Hepatocyte (in vitro differentiated cells): ENCODE results near the gene CFTR. TPM values are rescaled to one million over a fixed set of nuclear protein-coding genes. Genes with fewer than 3 reads are reported as not detected.
A peak's percentile ranks its signal among the peaks of the same experiment; 100 is the strongest.

Experiments
- DNase-seq: peaks from one replicate; pipeline ENCODE4 v3.0.0-alpha.2; 2016; ENCODE audit warnings: low spot score
- H2AFZ ChIP-seq: fragments of 200-600 bp; sonication (generic); 2 replicates; pipeline ENCODE4 v1.6.0; 2016; ENCODE audit warnings: antibody characterized with exemption, mild to moderate bottlenecking
- H3K27ac ChIP-seq: fragments of 200-600 bp; sonication (generic); 2 replicates; pipeline ENCODE4 v1.5.1; 2016; ENCODE audit warnings: mild to moderate bottlenecking
- H3K27me3 ChIP-seq: fragments of 200-600 bp; sonication (generic); 2 replicates; pipeline ENCODE4 v1.6.1; 2016
- H3K36me3 ChIP-seq: fragments of 200-600 bp; sonication (generic); replicated peaks from 2 replicates; pipeline ENCODE4 v1.5.1; 2016; ENCODE audit warnings: low read depth; ENCODE audit not compliant: insufficient read depth
- H3K4me1 ChIP-seq: fragments of 200-600 bp; sonication (generic); 2 replicates; pipeline ENCODE4 v1.5.1; 2016; ENCODE audit warnings: mild to moderate bottlenecking, moderate library complexity; ENCODE audit not compliant: insufficient read depth
- H3K4me2 ChIP-seq: fragments of 200-600 bp; sonication (generic); 2 replicates; pipeline ENCODE4 v1.6.0; 2016
- H3K4me3 ChIP-seq: fragments of 200-600 bp; sonication (generic); 2 replicates; pipeline ENCODE4 v1.5.1; 2016; ENCODE audit warnings: mild to moderate bottlenecking
- H3K79me2 ChIP-seq: fragments of 200-600 bp; sonication (generic); 2 replicates; pipeline ENCODE4 v1.6.0; 2017; ENCODE audit warnings: mild to moderate bottlenecking
- H3K9me2 ChIP-seq: fragments of 200-600 bp; sonication (generic); replicated peaks from 2 replicates; pipeline ENCODE4 v1.6.0; 2017; ENCODE audit warnings: mild to moderate bottlenecking; ENCODE audit not compliant: insufficient read depth
- H3K9me3 ChIP-seq: fragments of 200-600 bp; sonication (generic); 2 replicates; pipeline ENCODE4 v1.5.1; 2016; ENCODE audit warnings: low read depth, mild to moderate bottlenecking
- H4K20me1 ChIP-seq: fragments of 200-600 bp; sonication (generic); 2 replicates; pipeline ENCODE4 v1.6.0; 2016; ENCODE audit warnings: mild to moderate bottlenecking; ENCODE audit not compliant: insufficient read depth, poor library complexity, severe bottlenecking
- EZH2 ChIP-seq: fragments of 200-600 bp; sonication (generic); IDR thresholded peaks from 2 replicates; pipeline ENCODE4 v1.6.1; 2016; ENCODE audit warnings: antibody characterized with exemption, mild to moderate bottlenecking, borderline replicate concordance
- EZH2phosphoT487 ChIP-seq: fragments of 200-600 bp; sonication (generic); IDR thresholded peaks from one replicate; pipeline ENCODE4 v1.6.1; 2018; ENCODE audit warnings: antibody characterized with exemption, mild to moderate bottlenecking, low read depth, moderate library complexity; ENCODE audit not compliant: unreplicated experiment, severe bottlenecking
- WGBS: methylation state at CpG from one replicate; pipeline ENCODE4 v1.1.6; 2016; ENCODE audit warnings: low lambda C conversion rate; ENCODE audit errors: missing lambda C conversion rate; 5-methylcytosine and 5-hydroxymethylcytosine counted together
- polyA plus RNA-seq: library from polyadenylated mRNA; unstranded; fragments of >200 nt; fragmentation: Nextera tagmentation; extraction: Ambion mirVana; gene quantifications from 2 replicates; pipeline ENCODE4 v1.2.1, GENCODE V29; 2016
- total RNA-seq: library from RNA; depleted of rRNA; stranded (reverse); fragments of >200 nt; gene quantifications from 2 replicates; pipeline ENCODE4 v1.2.3, GENCODE V29; 2014
- TF ChIP-seq, protein P1 (sequence below): fragments of 200-600 bp; sonication (generic); IDR thresholded peaks from 2 replicates; pipeline ENCODE4 v1.5.1; 2016; ENCODE audit warnings: antibody characterized with exemption, mild to moderate bottlenecking; ENCODE audit not compliant: poor library complexity

CFTR gene
- total and polyA plus RNA-seq, 2 experiments from 2014 or later: 29.8 to 72.9 TPM

DNA sequence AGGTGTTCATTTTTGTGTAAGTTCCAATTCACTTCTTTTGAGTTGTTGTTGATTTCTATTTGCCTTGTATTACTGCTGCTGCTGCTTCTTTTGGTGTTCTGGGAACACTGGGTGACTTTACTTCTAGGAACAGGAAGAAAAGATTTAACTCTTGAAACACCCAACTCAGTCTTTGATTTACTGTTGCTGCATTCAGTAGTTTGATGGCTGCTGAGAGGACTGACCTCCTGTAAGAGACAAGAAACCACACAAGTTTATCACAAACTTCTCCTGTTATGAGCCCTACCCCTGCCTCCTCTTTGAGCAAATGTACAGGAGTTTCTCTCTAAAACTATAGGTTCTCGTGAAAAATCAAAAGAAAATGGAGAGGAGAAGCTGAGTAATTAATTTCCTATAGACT is 231.7 kb downstream of the CFTR start:
- no peaks in the 10 kb centered on the region for H4K20me1 ChIP-seq
- WGBS: 100% methylated on average over 1 of the region's 1 CpG
- no peak overlapping the region for H2AFZ ChIP-seq
- H3K4me3 ChIP-seq: no peak overlapping the region
- no peaks in the 10 kb centered on the region for H3K27me3 ChIP-seq
- H3K4me1 ChIP-seq: no peaks in the 10 kb centered on the region
- H3K9me2 ChIP-seq: no peaks in the 10 kb centered on the region
- no peak overlapping the region for H3K4me2 ChIP-seq
- TF ChIP-seq, protein P1, sequence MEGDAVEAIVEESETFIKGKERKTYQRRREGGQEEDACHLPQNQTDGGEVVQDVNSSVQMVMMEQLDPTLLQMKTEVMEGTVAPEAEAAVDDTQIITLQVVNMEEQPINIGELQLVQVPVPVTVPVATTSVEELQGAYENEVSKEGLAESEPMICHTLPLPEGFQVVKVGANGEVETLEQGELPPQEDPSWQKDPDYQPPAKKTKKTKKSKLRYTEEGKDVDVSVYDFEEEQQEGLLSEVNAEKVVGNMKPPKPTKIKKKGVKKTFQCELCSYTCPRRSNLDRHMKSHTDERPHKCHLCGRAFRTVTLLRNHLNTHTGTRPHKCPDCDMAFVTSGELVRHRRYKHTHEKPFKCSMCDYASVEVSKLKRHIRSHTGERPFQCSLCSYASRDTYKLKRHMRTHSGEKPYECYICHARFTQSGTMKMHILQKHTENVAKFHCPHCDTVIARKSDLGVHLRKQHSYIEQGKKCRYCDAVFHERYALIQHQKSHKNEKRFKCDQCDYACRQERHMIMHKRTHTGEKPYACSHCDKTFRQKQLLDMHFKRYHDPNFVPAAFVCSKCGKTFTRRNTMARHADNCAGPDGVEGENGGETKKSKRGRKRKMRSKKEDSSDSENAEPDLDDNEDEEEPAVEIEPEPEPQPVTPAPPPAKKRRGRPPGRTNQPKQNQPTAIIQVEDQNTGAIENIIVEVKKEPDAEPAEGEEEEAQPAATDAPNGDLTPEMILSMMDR: no peak
- no peak for TF ChIP-seq EZH2
- no peak for TF ChIP-seq EZH2phosphoT487
- no peak for DNase-seq
- no peak overlapping the region for H3K27ac ChIP-seq
- no peaks in the 10 kb centered on the region for H3K9me3 ChIP-seq
- no peaks in the 10 kb centered on the region for H3K79me2 ChIP-seq
- H3K36me3 ChIP-seq: no peaks in the 10 kb centered on the region

DNA sequence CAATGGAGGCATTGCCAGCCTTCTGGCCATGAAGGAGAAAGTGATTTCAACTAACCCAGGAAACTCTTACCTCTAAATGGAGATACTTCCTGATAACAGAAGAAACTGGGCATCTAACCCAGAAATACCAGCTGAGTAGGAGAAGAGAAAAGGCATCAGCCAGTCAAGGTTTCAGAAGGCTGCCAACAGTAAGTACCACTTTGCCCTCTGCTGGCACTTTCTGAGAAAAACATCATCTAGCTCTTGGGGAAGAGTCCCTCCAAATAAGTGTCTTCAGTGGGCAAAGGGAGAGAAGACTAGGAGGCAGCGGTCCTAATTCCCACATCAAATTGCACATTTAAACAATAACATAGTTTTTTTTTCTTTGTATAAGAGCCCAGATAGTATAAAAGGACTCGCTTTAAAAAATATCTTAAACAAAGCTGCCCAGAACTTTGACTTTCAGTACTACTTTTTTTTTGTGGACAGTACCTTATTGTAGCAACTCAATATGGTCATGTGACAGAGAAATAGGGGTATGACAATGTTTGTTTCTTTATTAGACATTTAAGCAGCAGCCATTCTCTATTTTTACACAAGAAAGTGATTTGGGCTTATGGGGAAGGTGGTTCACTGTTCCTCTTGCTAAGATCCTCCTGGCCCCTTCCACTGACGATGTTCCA is 236.1 kb downstream of the CFTR start:
- Histone ChIP-seq H3K79me2 (no peaks in the 10 kb centered on the region), H3K27ac (peak overlapping the region; percentile 23), H3K4me3 (no peak overlapping the region), H3K27me3 (no peaks in the 10 kb centered on the region), H3K4me1 (no peaks in the 10 kb centered on the region), H3K36me3 (no peaks in the 10 kb centered on the region), H3K9me3 (no peaks in the 10 kb centered on the region), H2AFZ (no peak overlapping the region), H3K9me2 (no peaks in the 10 kb centered on the region), H4K20me1 (no peaks in the 10 kb centered on the region), H3K4me2 (no peak overlapping the region)
- peak; percentile 78 for DNase-seq
- WGBS: 72% methylated on average over 3 of the region's 3 CpGs
- no peak for TF ChIP-seq EZH2phosphoT487
- TF ChIP-seq, protein P1: peak; percentile 70

DNA sequence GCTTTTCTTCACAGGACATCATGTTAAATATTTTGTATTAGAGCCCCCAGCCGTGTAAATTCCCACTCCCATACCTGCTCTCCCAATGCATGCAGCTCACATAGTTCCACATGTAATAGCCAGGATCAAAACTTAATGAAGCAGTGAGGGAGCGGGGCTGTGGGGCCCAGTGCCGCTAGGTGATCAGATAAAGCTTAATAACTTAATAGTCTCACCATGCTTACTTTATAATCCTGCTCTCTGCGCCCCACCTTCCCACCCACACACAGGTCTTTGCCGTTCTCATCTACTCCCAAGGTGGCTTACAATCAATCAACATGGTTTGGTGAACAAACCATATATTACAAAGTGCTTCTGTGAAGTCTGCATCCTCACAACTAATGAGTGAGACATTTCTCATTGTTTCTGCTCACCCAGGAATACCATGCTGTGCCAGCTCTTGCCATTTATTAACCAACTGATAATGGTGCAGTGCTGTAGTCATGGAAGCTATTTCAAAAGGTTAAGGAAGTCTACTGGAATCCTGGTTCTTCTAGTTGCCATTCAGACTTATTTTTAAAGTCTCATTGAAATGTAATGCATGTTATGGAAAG is 237.0 kb downstream of the CFTR start:
- Histone ChIP-seq H3K9me2 (no peaks in the 10 kb centered on the region), H3K4me1 (no peaks in the 10 kb centered on the region), H2AFZ (no peak overlapping the region), H3K36me3 (no peaks in the 10 kb centered on the region), H3K4me3 (no peak overlapping the region), H3K79me2 (no peaks in the 10 kb centered on the region), H3K4me2 (no peak overlapping the region), H4K20me1 (no peaks in the 10 kb centered on the region), H3K9me3 (no peaks in the 10 kb centered on the region), H3K27ac (peak overlapping the region; percentile 23), H3K27me3 (no peaks in the 10 kb centered on the region)
- TF ChIP-seq, protein P1: no peak
- TF ChIP-seq EZH2phosphoT487 (no peak), EZH2 (no peak)
- no peak for DNase-seq
- 48% methylated on average over 5 of the region's 5 CpGs for WGBS
